ENCODE data around the gene TMEM126B. TPM values are rescaled to one million over a fixed set of nuclear protein-coding genes. Genes with fewer than 3 reads are reported as not detected.

The TMEM126B gene
- total and polyA plus RNA-seq, 2 donors (not counting 1 experiment from before 2014, with no cell fraction given): 21.7 to 38.5 TPM

- TF ChIP-seq CTCF (IDR thresholded peaks at IDR 0.05) (no peak), EZH2 (IDR thresholded peaks at IDR 0.05; ENCODE audit: borderline replicate concordance, insufficient read depth, low read depth, low read length, poor library complexity, severe bottlenecking) (no peak)
- Histone ChIP-seq H4K20me1 (ENCODE audit: control insufficient read depth, insufficient read depth, low read length, poor library complexity, severe bottlenecking) (no peaks in the 10 kb centered on the region), H3K27ac (ENCODE audit: low read length in 2 of 2) (no peak overlapping the region), H2AFZ (ENCODE audit: insufficient read depth, low read depth, low read length, poor library complexity, severe bottlenecking) (no peak overlapping the region), H3K79me2 (ENCODE audit: control insufficient read depth, insufficient read depth, low read length) (no peaks in the 10 kb centered on the region), H3K9me3 (ENCODE audit: control extremely low read depth in 1 of 3, control insufficient read depth in 2 of 3, insufficient read depth in 1 of 3, low read length in 2 of 3) (no peaks in the 10 kb centered on the region), H3K9ac (ENCODE audit: low read length) (no peak overlapping the region), H3K36me3 (replicated peaks in 1 of 2; ENCODE audit: control extremely low read depth in 1 of 2, control insufficient read depth in 1 of 2, extremely low read depth in 1 of 2, insufficient read depth in 2 of 2, low read length in 1 of 2) (no peaks in the 10 kb centered on the region), H3K4me1 (ENCODE audit: control insufficient read depth in 2 of 2, insufficient read depth in 2 of 2, low read length in 2 of 2) (no peaks in the 10 kb centered on the region), H3K27me3 (replicated peaks in 1 of 4; ENCODE audit: control extremely low read depth in 1 of 4, control insufficient read depth in 3 of 4, insufficient read depth in 4 of 4, low read length in 3 of 4) (no peaks in the 10 kb centered on the region), H3K4me3 (ENCODE audit: control extremely low read depth in 1 of 5, extremely low read depth in 1 of 5, insufficient read depth in 1 of 5, low read depth in 2 of 5, low read length in 4 of 5) (no peak overlapping the region), H3K4me2 (replicated peaks; ENCODE audit: low read depth, low read length, poor library complexity, severe bottlenecking) (no peak overlapping the region)
- H3K27ac Mint-ChIP-seq: no peak overlapping the region
- H3K4me3 Mint-ChIP-seq: no peak overlapping the region
- DNase-seq (no peak), ATAC-seq (ENCODE audit: low read depth) (no peak)
- POLR2A ChIA-PET: no interaction called here
- no peaks in the 10 kb centered on the region for H3K9me3 Mint-ChIP-seq (ENCODE audit: insufficient read depth)
- no peaks in the 10 kb centered on the region for H3K4me1 Mint-ChIP-seq
- WGBS (ENCODE audit: insufficient coverage): 90% methylated on average over 2 of the region's 6 CpGs
- peaks cover 16% of the 10 kb centered on the region for H3K27me3 Mint-ChIP-seq
- intact Hi-C loops (cut with micrococcal nuclease): no loop called here
- CTCF ChIA-PET: no interaction called here
Measured at GRCh38 chr11:85619499-85619898, 8.9 kb upstream of the TMEM126B start.

- no peaks in the 10 kb centered on the region for H4K20me1 ChIP-seq (ENCODE audit: control insufficient read depth, insufficient read depth, low read length, poor library complexity, severe bottlenecking)
- DNase-seq (no peak), ATAC-seq (ENCODE audit: low read depth) (no peak)
- intact Hi-C loops (cut with micrococcal nuclease): no loop called here
- H3K4me2 ChIP-seq (replicated peaks; ENCODE audit: low read depth, low read length, poor library complexity, severe bottlenecking): no peak overlapping the region
- no CpG with 5 or more reads among the region's 3 CpGs for WGBS (ENCODE audit: insufficient coverage)
- H3K27ac Mint-ChIP-seq: no peak overlapping the region
- H3K9me3 ChIP-seq (ENCODE audit: control extremely low read depth in 1 of 3, control insufficient read depth in 2 of 3, insufficient read depth in 1 of 3, low read length in 2 of 3): no peaks in the 10 kb centered on the region
- H3K27ac ChIP-seq (ENCODE audit: low read length in 2 of 2): no peak overlapping the region
- no peaks in the 10 kb centered on the region for H3K4me1 Mint-ChIP-seq
- no peaks in the 10 kb centered on the region for H3K79me2 ChIP-seq (ENCODE audit: control insufficient read depth, insufficient read depth, low read length)
- TF ChIP-seq CTCF (IDR thresholded peaks at IDR 0.05) (no peak), EZH2 (IDR thresholded peaks at IDR 0.05; ENCODE audit: borderline replicate concordance, insufficient read depth, low read depth, low read length, poor library complexity, severe bottlenecking) (no peak)
- H3K36me3 ChIP-seq (replicated peaks in 1 of 2; ENCODE audit: control extremely low read depth in 1 of 2, control insufficient read depth in 1 of 2, extremely low read depth in 1 of 2, insufficient read depth in 2 of 2, low read length in 1 of 2): no peaks in the 10 kb centered on the region
- H3K27me3 Mint-ChIP-seq: peaks cover 13% of the 10 kb centered on the region
- no peaks in the 10 kb centered on the region for H3K4me1 ChIP-seq (ENCODE audit: control insufficient read depth in 2 of 2, insufficient read depth in 2 of 2, low read length in 2 of 2)
- H3K9me3 Mint-ChIP-seq (ENCODE audit: insufficient read depth): no peaks in the 10 kb centered on the region
- no peak overlapping the region for H3K9ac ChIP-seq (ENCODE audit: low read length)
- POLR2A ChIA-PET: no interaction called here
- CTCF ChIA-PET: no interaction called here
- H3K4me3 Mint-ChIP-seq: no peak overlapping the region
- H3K4me3 ChIP-seq (ENCODE audit: control extremely low read depth in 1 of 5, extremely low read depth in 1 of 5, insufficient read depth in 1 of 5, low read depth in 2 of 5, low read length in 4 of 5): no peak overlapping the region
- no peak overlapping the region for H2AFZ ChIP-seq (ENCODE audit: insufficient read depth, low read depth, low read length, poor library complexity, severe bottlenecking)
- no peaks in the 10 kb centered on the region for H3K27me3 ChIP-seq (replicated peaks in 1 of 4; ENCODE audit: control extremely low read depth in 1 of 4, control insufficient read depth in 3 of 4, insufficient read depth in 4 of 4, low read length in 3 of 4)
Measured at GRCh38 chr11:85620256-85620655, 8.1 kb upstream of the TMEM126B start.

Data from B cell (primary cell).